ENCODE results near the gene SUFU.

SUFU gene

GRCh38 chr10:102596506-102596971 lies 92.8 kb downstream of the SUFU start:
- H3K9ac ChIP-seq (ENCODE audit: low read length) = no peak overlapping the region
- H3K4me1 ChIP-seq (ENCODE audit: control insufficient read depth, insufficient read depth, low read length) = peaks cover 52% of the 10 kb centered on the region
- H3K27me3 ChIP-seq (ENCODE audit: control insufficient read depth, insufficient read depth, low read length) = no peaks in the 10 kb centered on the region
- H3K36me3 ChIP-seq (ENCODE audit: control insufficient read depth, insufficient read depth, low read length) = no peaks in the 10 kb centered on the region
- no peaks in the 10 kb centered on the region for H3K9me3 ChIP-seq (ENCODE audit: control insufficient read depth, low read length)
- no peak overlapping the region for H3K4me3 ChIP-seq (ENCODE audit: low read length)

GRCh38 chr10:102597131-102597991 lies 93.6 kb downstream of the SUFU start:
- Histone ChIP-seq H3K27me3 (ENCODE audit: control insufficient read depth, insufficient read depth, low read length) (no peaks in the 10 kb centered on the region), H3K9me3 (ENCODE audit: control insufficient read depth, low read length) (no peaks in the 10 kb centered on the region), H3K4me3 (ENCODE audit: low read length) (no peak overlapping the region), H3K4me1 (ENCODE audit: control insufficient read depth, insufficient read depth, low read length) (peaks cover 52% of the 10 kb centered on the region), H3K9ac (ENCODE audit: low read length) (no peak overlapping the region), H3K36me3 (ENCODE audit: control insufficient read depth, insufficient read depth, low read length) (no peaks in the 10 kb centered on the region)

- H3K27me3 ChIP-seq (ENCODE audit: control insufficient read depth, insufficient read depth, low read length) = no peaks in the 10 kb centered on the region
- peaks cover 44% of the 10 kb centered on the region for H3K4me1 ChIP-seq (ENCODE audit: control insufficient read depth, insufficient read depth, low read length)
- no peak overlapping the region for H3K4me3 ChIP-seq (ENCODE audit: low read length)
- no peaks in the 10 kb centered on the region for H3K9me3 ChIP-seq (ENCODE audit: control insufficient read depth, low read length)
- H3K36me3 ChIP-seq (ENCODE audit: control insufficient read depth, insufficient read depth, low read length) = no peaks in the 10 kb centered on the region
- H3K9ac ChIP-seq (ENCODE audit: low read length) = no peak overlapping the region
Observed at GRCh38 chr10:102598243-102598642, 94.5 kb downstream of the SUFU start.

- H3K9ac ChIP-seq (ENCODE audit: low read length) = no peak overlapping the region
- no peaks in the 10 kb centered on the region for H3K9me3 ChIP-seq (ENCODE audit: control insufficient read depth, low read length)
- H3K27me3 ChIP-seq (ENCODE audit: control insufficient read depth, insufficient read depth, low read length) = no peaks in the 10 kb centered on the region
- H3K4me3 ChIP-seq (ENCODE audit: low read length) = no peak overlapping the region
- H3K36me3 ChIP-seq (ENCODE audit: control insufficient read depth, insufficient read depth, low read length) = no peaks in the 10 kb centered on the region
- H3K4me1 ChIP-seq (ENCODE audit: control insufficient read depth, insufficient read depth, low read length) = peaks cover 42% of the 10 kb centered on the region
Observed at GRCh38 chr10:102599565-102600327, 96.0 kb downstream of the SUFU start.

GRCh38 chr10:102600816-102601215 lies 97.0 kb downstream of the SUFU start:
- Histone ChIP-seq H3K9me3 (ENCODE audit: control insufficient read depth, low read length) (no peaks in the 10 kb centered on the region), H3K4me1 (ENCODE audit: control insufficient read depth, insufficient read depth, low read length) (peaks cover 40% of the 10 kb centered on the region), H3K4me3 (ENCODE audit: low read length) (no peak overlapping the region), H3K27me3 (ENCODE audit: control insufficient read depth, insufficient read depth, low read length) (no peaks in the 10 kb centered on the region), H3K9ac (ENCODE audit: low read length) (no peak overlapping the region), H3K36me3 (ENCODE audit: control insufficient read depth, insufficient read depth, low read length) (no peaks in the 10 kb centered on the region)

- Histone ChIP-seq H3K9ac (ENCODE audit: low read length) (no peak overlapping the region), H3K4me1 (ENCODE audit: control insufficient read depth, insufficient read depth, low read length) (peaks cover 32% of the 10 kb centered on the region), H3K36me3 (ENCODE audit: control insufficient read depth, insufficient read depth, low read length) (no peaks in the 10 kb centered on the region), H3K9me3 (ENCODE audit: control insufficient read depth, low read length) (no peaks in the 10 kb centered on the region), H3K27me3 (ENCODE audit: control insufficient read depth, insufficient read depth, low read length) (no peaks in the 10 kb centered on the region), H3K4me3 (ENCODE audit: low read length) (no peak overlapping the region)
Observed at GRCh38 chr10:102601639-102602038, 97.9 kb downstream of the SUFU start.

GRCh38 chr10:102602272-102603045 lies 98.7 kb downstream of the SUFU start:
- Histone ChIP-seq H3K36me3 (ENCODE audit: control insufficient read depth, insufficient read depth, low read length) (no peaks in the 10 kb centered on the region), H3K9ac (ENCODE audit: low read length) (no peak overlapping the region), H3K9me3 (ENCODE audit: control insufficient read depth, low read length) (no peaks in the 10 kb centered on the region), H3K27me3 (ENCODE audit: control insufficient read depth, insufficient read depth, low read length) (no peaks in the 10 kb centered on the region), H3K4me1 (ENCODE audit: control insufficient read depth, insufficient read depth, low read length) (peaks cover 24% of the 10 kb centered on the region), H3K4me3 (ENCODE audit: low read length) (no peak overlapping the region)

- H3K4me3 ChIP-seq (ENCODE audit: low read length) = no peak overlapping the region
- H3K9me3 ChIP-seq (ENCODE audit: control insufficient read depth, low read length) = no peaks in the 10 kb centered on the region
- no peaks in the 10 kb centered on the region for H3K36me3 ChIP-seq (ENCODE audit: control insufficient read depth, insufficient read depth, low read length)
- H3K4me1 ChIP-seq (ENCODE audit: control insufficient read depth, insufficient read depth, low read length) = peaks cover 24% of the 10 kb centered on the region
- H3K9ac ChIP-seq (ENCODE audit: low read length) = no peak overlapping the region
- no peaks in the 10 kb centered on the region for H3K27me3 ChIP-seq (ENCODE audit: control insufficient read depth, insufficient read depth, low read length)
Observed at GRCh38 chr10:102603946-102604345, 100.2 kb downstream of the SUFU start.

- Histone ChIP-seq H3K9me3 (ENCODE audit: control insufficient read depth, low read length) (no peaks in the 10 kb centered on the region), H3K36me3 (ENCODE audit: control insufficient read depth, insufficient read depth, low read length) (no peaks in the 10 kb centered on the region), H3K27me3 (ENCODE audit: control insufficient read depth, insufficient read depth, low read length) (no peaks in the 10 kb centered on the region), H3K9ac (ENCODE audit: low read length) (no peak overlapping the region), H3K4me1 (ENCODE audit: control insufficient read depth, insufficient read depth, low read length) (peaks cover 19% of the 10 kb centered on the region), H3K4me3 (ENCODE audit: low read length) (no peak overlapping the region)
Observed at GRCh38 chr10:102604439-102604841, 100.7 kb downstream of the SUFU start.

GRCh38 chr10:102605712-102606111 lies 101.9 kb downstream of the SUFU start:
- peaks cover 6% of the 10 kb centered on the region for H3K4me1 ChIP-seq (ENCODE audit: control insufficient read depth, insufficient read depth, low read length)
- H3K27me3 ChIP-seq (ENCODE audit: control insufficient read depth, insufficient read depth, low read length) = no peaks in the 10 kb centered on the region
- H3K4me3 ChIP-seq (ENCODE audit: low read length) = no peak overlapping the region
- no peaks in the 10 kb centered on the region for H3K9me3 ChIP-seq (ENCODE audit: control insufficient read depth, low read length)
- no peak overlapping the region for H3K9ac ChIP-seq (ENCODE audit: low read length)
- H3K36me3 ChIP-seq (ENCODE audit: control insufficient read depth, insufficient read depth, low read length) = no peaks in the 10 kb centered on the region

- no peaks in the 10 kb centered on the region for H3K9me3 ChIP-seq (ENCODE audit: control insufficient read depth, low read length)
- H3K9ac ChIP-seq (ENCODE audit: low read length) = no peak overlapping the region
- peaks cover 17% of the 10 kb centered on the region for H3K4me1 ChIP-seq (ENCODE audit: control insufficient read depth, insufficient read depth, low read length)
Observed at GRCh38 chr10:102608487-102608886, 104.7 kb downstream of the SUFU start.

More at GRCh38 chr10:102608487-102608886, 104.7 kb downstream of the SUFU start:
- H3K27me3 ChIP-seq (ENCODE audit: control insufficient read depth, insufficient read depth, low read length) = no peaks in the 10 kb centered on the region
- H3K36me3 ChIP-seq (ENCODE audit: control insufficient read depth, insufficient read depth, low read length) = no peaks in the 10 kb centered on the region
- H3K4me3 ChIP-seq (ENCODE audit: low read length) = no peak overlapping the region
